ENCODE results near the gene ZSWIM3. TPM values are rescaled to one million over a fixed set of nuclear protein-coding genes. Genes with fewer than 3 reads are reported as not detected.

Gene ZSWIM3
- total and polyA plus RNA-seq, 2 of the 13 experiments (the other 11 are each of a cell fraction or from before 2014, with no cell fraction given) = 5.2 to 5.8 TPM

- TF ChIP-seq ZNF275 (CRISPR knock-in tag; IDR thresholded peaks at IDR 0.05; ENCODE audit: borderline replicate concordance) = no peak
- no peak for TF ChIP-seq POLR2G (IDR thresholded peaks at IDR 0.05; ENCODE audit: low read depth, low read length)
- no peak for TF ChIP-seq ZNF557 (CRISPR knock-in tag; IDR thresholded peaks at IDR 0.05)
- no peak for TF ChIP-seq ZNF558 (CRISPR knock-in tag; IDR thresholded peaks at IDR 0.05; ENCODE audit: borderline replicate concordance)
- TF ChIP-seq, protein P1, sequence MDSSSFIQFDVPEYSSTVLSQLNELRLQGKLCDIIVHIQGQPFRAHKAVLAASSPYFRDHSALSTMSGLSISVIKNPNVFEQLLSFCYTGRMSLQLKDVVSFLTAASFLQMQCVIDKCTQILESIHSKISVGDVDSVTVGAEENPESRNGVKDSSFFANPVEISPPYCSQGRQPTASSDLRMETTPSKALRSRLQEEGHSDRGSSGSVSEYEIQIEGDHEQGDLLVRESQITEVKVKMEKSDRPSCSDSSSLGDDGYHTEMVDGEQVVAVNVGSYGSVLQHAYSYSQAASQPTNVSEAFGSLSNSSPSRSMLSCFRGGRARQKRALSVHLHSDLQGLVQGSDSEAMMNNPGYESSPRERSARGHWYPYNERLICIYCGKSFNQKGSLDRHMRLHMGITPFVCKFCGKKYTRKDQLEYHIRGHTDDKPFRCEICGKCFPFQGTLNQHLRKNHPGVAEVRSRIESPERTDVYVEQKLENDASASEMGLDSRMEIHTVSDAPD (CRISPR knock-in tag; IDR thresholded peaks at IDR 0.05) = no peak
- TF ChIP-seq AFF4 (CRISPR knock-in tag; IDR thresholded peaks at IDR 0.05) = no peak
- TF ChIP-seq ZFP82 (CRISPR knock-in tag; IDR thresholded peaks at IDR 0.05; ENCODE audit: borderline replicate concordance) = 0 out of 2 replicates have a peak, but pooled peaks have one; percentile 33
- no peak for TF ChIP-seq SAFB2 (CRISPR knock-in tag; IDR thresholded peaks at IDR 0.05; ENCODE audit: borderline replicate concordance, low read depth)
- TF ChIP-seq ZNF775 (CRISPR knock-in tag; IDR thresholded peaks at IDR 0.05; ENCODE audit: borderline replicate concordance) = no peak
- no peak for TF ChIP-seq ZFYVE20 (CRISPR knock-in tag; IDR thresholded peaks at IDR 0.05; ENCODE audit: borderline replicate concordance, low read depth)
- TF ChIP-seq CBX5 (CRISPR knock-in tag; IDR thresholded peaks at IDR 0.05; ENCODE audit: borderline replicate concordance) = no peak
- peak; percentile 78; the same call in 1 of the 2 replicates for TF ChIP-seq RXRB (CRISPR knock-in tag; IDR thresholded peaks at IDR 0.05; ENCODE audit: borderline replicate concordance)
- TF ChIP-seq SSRP1 (CRISPR knock-in tag; IDR thresholded peaks at IDR 0.05) = 0 out of 2 replicates have a peak, but pooled peaks have one; percentile 33
- TF ChIP-seq ZNF609 (CRISPR knock-in tag; IDR thresholded peaks at IDR 0.05; ENCODE audit: borderline replicate concordance) = peak; percentile 66; the same call in 1 of the 2 replicates
- no peak; the same call in 1 of the 2 replicates for TF ChIP-seq ZSCAN9 (CRISPR knock-in tag; IDR thresholded peaks at IDR 0.05; ENCODE audit: borderline replicate concordance)
- no peak for TF ChIP-seq FOXA1 (IDR thresholded peaks at IDR 0.05)
- peak; percentile 87 for TF ChIP-seq FOXA1 (CRISPR knock-in tag; IDR thresholded peaks at IDR 0.05)
Measured at GRCh38 chr20:45863543-45864470, 6.4 kb downstream of the ZSWIM3 start (continued).

All from HepG2 (cell line).